Coronary artery (tissue), 2 donors: ENCODE results near the gene SDK2.

Experiments
- DNase-seq: peaks from one replicate; pipeline ENCODE4 v3.0.0-alpha.2; 2017; ENCODE audit warnings: low spot score
- H3K27ac ChIP-seq, 2 donors: fragments of 200-600 bp; sonication (generic); one replicate each; pipeline ENCODE4 v1.5.1; 2016 to 2019
- H3K4me3 ChIP-seq: fragments of 200-600 bp; sonication (generic); 2 replicates; pipeline ENCODE4 v1.5.1; 2016; ENCODE audit warnings: mild to moderate bottlenecking, moderate library complexity
- TF ChIP-seq, protein P1 (sequence below): fragments of 200-600 bp; sonication (generic); IDR thresholded peaks from one replicate; pipeline ENCODE4 v1.5.1; 2019; ENCODE audit warnings: antibody characterized with exemption

SDK2 gene

DNA sequence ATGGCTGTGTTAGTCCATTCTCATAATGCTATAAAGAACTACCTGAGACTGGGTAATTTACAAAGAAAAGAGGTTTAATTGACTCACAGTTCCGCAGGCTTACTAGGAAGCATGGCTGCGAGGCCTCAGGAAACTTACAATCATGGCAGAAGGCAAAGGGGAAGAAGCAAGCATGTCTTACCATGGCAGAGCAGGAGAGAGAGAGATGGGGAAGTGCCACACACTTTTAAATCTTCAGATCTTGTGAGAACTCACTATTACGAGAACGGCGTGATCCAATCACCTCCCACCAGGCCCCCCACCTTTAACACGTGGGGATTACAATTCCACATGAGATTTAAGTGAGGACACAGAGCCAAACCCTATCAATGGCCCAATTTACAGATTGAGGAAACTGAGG is 96.5 kb downstream of the SDK2 start:
- no peak for DNase-seq
- H3K4me3 ChIP-seq: no peak overlapping the region
- H3K27ac ChIP-seq: no peak overlapping the region
- TF ChIP-seq, protein P1, sequence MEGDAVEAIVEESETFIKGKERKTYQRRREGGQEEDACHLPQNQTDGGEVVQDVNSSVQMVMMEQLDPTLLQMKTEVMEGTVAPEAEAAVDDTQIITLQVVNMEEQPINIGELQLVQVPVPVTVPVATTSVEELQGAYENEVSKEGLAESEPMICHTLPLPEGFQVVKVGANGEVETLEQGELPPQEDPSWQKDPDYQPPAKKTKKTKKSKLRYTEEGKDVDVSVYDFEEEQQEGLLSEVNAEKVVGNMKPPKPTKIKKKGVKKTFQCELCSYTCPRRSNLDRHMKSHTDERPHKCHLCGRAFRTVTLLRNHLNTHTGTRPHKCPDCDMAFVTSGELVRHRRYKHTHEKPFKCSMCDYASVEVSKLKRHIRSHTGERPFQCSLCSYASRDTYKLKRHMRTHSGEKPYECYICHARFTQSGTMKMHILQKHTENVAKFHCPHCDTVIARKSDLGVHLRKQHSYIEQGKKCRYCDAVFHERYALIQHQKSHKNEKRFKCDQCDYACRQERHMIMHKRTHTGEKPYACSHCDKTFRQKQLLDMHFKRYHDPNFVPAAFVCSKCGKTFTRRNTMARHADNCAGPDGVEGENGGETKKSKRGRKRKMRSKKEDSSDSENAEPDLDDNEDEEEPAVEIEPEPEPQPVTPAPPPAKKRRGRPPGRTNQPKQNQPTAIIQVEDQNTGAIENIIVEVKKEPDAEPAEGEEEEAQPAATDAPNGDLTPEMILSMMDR: no peak

DNA sequence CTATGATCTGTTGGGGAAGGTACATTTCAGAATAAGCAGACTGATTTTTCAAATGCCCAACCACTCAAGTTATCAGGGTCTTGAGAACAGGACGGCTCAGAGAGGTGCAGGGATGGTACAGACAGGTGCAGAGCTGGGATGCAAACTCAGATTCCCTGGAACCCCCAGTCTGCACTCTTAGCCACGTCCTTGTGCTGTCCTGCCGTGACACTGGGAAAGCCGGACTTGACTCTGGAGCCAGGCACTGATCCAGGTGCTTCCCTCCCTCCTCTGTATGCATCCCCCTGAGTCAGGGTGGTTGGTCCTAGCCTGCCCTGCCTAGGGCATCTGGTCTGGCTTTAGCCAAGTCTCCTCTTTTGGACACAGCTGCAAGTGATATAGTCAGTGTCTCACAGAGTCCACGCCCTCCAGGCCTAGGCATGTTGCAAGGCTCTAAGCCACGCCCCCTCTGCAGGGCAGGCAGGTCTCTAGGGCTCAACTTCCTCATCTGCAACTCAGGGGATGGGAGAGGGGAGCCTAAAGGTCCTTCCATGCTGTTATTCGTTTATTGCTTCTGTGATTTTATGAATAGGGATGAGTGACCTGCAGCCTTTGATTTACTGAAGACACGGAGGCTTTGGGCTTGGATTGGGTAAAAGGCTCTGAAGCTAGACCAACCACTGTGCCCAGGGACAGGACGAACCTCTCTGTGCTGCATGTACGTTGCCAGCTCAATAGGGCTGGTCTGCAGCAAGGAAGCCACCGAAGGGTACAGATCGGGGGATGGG is 97.3 kb downstream of the SDK2 start:
- H3K4me3 ChIP-seq: no peak overlapping the region
- TF ChIP-seq, protein P1: no peak
- no peak overlapping the region for H3K27ac ChIP-seq
- no peak for DNase-seq

DNA sequence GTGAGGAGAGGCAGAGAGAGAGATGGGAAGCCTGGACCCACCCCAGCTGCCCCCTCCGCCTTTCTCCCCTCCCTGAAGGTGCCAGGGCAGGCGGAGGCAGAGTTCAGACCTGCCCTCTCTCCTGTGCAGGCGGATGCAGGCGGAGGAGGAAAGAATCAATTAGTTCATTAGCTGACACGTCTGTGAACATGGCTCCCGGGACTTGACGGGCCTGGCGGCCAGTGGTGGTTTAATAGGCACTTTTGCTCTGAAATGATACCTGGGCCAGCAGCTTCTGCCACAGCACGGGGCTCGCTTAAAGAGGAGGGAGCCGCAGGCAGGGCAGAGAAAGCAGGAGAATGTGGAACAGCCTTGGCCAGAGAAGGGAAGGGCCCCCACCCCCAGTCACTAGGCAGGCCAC is 98.1 kb downstream of the SDK2 start:
- no peak for DNase-seq
- TF ChIP-seq, protein P1: no peak
- no peak overlapping the region for H3K4me3 ChIP-seq
- no peak overlapping the region for H3K27ac ChIP-seq

DNA sequence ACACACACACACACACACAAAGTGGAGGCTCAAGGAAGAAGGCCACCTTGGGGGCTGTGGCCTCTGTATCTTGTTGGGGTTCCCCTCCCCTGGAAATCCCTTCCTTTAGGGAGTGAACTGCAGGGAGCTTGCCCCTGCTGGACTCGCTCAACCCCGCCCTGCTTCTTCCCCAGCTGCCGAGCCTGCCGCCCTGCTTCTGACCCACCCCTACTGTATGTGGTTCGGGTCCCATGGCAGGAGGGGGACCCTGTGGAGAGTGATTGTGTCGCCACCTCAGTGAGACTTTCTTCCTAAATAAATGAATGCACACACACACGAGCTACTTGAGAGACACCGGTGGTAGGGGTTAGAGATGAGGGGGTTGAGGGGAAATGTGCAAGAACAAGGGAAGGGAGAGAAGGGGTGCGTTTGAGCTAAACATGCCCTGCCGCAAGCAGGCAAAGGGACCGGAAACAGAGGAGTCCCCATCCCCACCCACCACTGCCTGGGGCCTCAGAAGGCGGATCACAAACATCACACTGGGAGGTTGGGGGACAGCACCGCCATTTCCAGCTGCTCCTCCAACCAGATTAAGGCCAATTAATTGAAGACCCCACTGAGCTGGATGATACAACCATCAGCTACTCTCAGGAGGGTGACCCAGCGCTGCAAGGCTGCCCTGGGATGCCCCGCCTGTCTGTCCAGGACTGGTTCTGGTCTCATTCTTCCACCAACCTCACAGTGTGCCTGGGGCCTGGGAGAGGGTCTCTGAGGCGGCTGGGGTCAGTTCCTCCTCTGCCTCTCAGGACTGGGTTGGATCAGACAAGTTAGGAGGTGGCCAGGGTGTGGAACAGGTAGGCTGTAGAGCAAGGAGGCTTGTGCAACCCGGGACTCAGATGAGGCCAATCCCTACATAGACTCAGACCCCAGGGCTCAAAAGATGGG is 98.9 kb downstream of the SDK2 start:
- Histone ChIP-seq H3K27ac (no peak overlapping the region), H3K4me3 (no peak overlapping the region)
- TF ChIP-seq, protein P1: no peak
- no peak for DNase-seq

DNA sequence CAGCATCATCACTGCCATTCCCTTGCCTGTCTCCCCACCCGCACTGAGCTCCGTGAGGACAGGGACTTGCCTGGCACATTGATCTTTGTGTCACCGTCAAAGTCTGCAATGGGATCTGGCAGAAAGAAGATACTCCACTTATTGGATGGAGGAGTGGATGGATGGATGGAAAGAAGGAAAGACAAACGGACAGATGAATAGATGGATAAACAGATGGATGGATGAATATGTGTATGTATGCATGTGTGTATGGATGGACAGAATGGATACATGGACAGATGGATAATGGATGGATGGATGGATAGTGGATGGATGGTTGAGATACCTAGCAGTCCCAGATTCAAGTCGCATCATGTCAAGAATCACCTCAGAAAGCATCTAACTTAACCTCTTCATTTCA is 99.9 kb downstream of the SDK2 start:
- TF ChIP-seq, protein P1: no peak
- no peak overlapping the region for H3K4me3 ChIP-seq
- no peak overlapping the region for H3K27ac ChIP-seq
- DNase-seq: no peak

DNA sequence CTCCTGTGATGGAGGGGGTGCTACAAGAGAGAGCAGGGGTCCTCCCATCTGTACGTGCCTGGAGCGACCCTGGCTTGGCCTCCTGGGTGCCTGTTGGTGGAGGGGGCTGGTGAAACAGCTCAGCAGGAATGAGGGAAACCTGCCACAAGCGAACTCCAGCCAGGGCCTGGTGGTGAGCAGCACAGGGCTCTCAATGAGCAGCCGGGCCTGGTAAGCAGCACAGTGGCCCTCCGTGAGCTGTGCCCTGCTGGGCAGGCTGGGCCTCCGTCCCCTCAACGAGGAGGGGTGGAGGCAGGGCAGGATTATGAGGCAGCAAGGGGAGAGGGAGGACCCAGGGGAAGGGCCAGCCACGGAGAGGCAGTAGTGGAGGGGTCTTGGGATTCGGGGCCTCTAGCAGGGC is 101.9 kb downstream of the SDK2 start:
- TF ChIP-seq, protein P1: no peak
- Histone ChIP-seq H3K27ac (no peak overlapping the region), H3K4me3 (no peak overlapping the region)
- no peak for DNase-seq
